SU-DHL-6 (cell line): ENCODE results near the gene DENND1C.

Experiments used
- CTCF ChIP-seq: fragments of 200-600 bp; sonication (generic); IDR thresholded peaks from one replicate; pipeline ENCODE4 v1.5.1; 2017; ENCODE audit warnings: antibody characterized with exemption, mild to moderate bottlenecking, low read length, moderate library complexity; ENCODE audit not compliant: insufficient read depth, poor library complexity, severe bottlenecking
- EZH2phosphoT487 ChIP-seq: fragments of 200-600 bp; sonication (generic), shearing (Covaris generic); conservative IDR thresholded peaks from 2 replicates; pipeline ENCODE4 v1.6.1; 2018; ENCODE audit warnings: mild to moderate bottlenecking, antibody characterized with exemption, low read length, moderate library complexity, mixed read lengths

- TF ChIP-seq CTCF (no peak), EZH2phosphoT487 (no peak)
Measured at GRCh38 chr19:6450166-6450565, 31.4 kb downstream of the DENND1C start.
